WTC11 (cell line): ENCODE data around the gene TMEM97. TPM values are rescaled to one million over a fixed set of nuclear protein-coding genes. Genes with fewer than 3 reads are reported as not detected.

ENCODE experiments used
- ATF2 ChIP-seq: sonication (generic); formaldehyde crosslinking; IDR thresholded peaks from 2 replicates; pipeline ENCODE4 v1.8.1; 2022; ENCODE audit warnings: low read depth, missing genetic modification reagents, borderline replicate concordance
- CBFB ChIP-seq: sonication (generic); formaldehyde crosslinking; IDR thresholded peaks from 2 replicates; pipeline ENCODE4 v1.8.1; 2022; ENCODE audit warnings: mild to moderate bottlenecking, low read depth, missing genetic modification reagents
- CDX4 ChIP-seq: fragments of 250-450 bp; sonication (Bioruptor Pico); IDR thresholded peaks from 2 replicates; pipeline ENCODE4 v1.9.0; 2021; ENCODE audit warnings: moderate library complexity, mild to moderate bottlenecking, inconsistent platforms, borderline replicate concordance
- ELF4 ChIP-seq: sonication (generic); formaldehyde crosslinking; IDR thresholded peaks from 2 replicates; pipeline ENCODE4 v1.8.1; 2022; ENCODE audit warnings: low read depth, mild to moderate bottlenecking, moderate library complexity, missing genetic modification reagents
- EMX1 ChIP-seq: fragments of 250-450 bp; sonication (Bioruptor Pico); IDR thresholded peaks from 2 replicates; pipeline ENCODE4 v1.8.0; 2021; ENCODE audit warnings: mild to moderate bottlenecking
- FOXJ3 ChIP-seq: sonication (generic); formaldehyde crosslinking; IDR thresholded peaks from 2 replicates; pipeline ENCODE4 v1.9.0; 2021; ENCODE audit warnings: missing genetic modification reagents, mild to moderate bottlenecking, borderline replicate concordance
- FOXK1 ChIP-seq: sonication (generic); formaldehyde crosslinking; IDR thresholded peaks from 2 replicates; pipeline ENCODE4 v1.8.0; 2022; ENCODE audit warnings: mild to moderate bottlenecking, moderate library complexity, missing genetic modification reagents
- FOXP4 ChIP-seq: sonication (generic); formaldehyde crosslinking; IDR thresholded peaks from 2 replicates; pipeline ENCODE4 v1.8.0; 2022; ENCODE audit warnings: mild to moderate bottlenecking, missing genetic modification reagents
- HMGA2 ChIP-seq: fragments of 250-450 bp; sonication (Bioruptor Pico); IDR thresholded peaks from 2 replicates; pipeline ENCODE4 v1.4.0; 2021; ENCODE audit warnings: mild to moderate bottlenecking, moderate library complexity
- JAZF1 ChIP-seq: fragments of 250-450 bp; sonication (Bioruptor Pico); IDR thresholded peaks from 2 replicates; pipeline ENCODE4 v1.9.0; 2021; ENCODE audit warnings: moderate library complexity, mild to moderate bottlenecking, inconsistent platforms
- JUN ChIP-seq: sonication (generic); formaldehyde crosslinking; IDR thresholded peaks from 2 replicates; pipeline ENCODE4 v1.8.0; 2023; ENCODE audit warnings: mild to moderate bottlenecking, missing genetic modification reagents
- KAT7 ChIP-seq: sonication (generic); formaldehyde crosslinking; IDR thresholded peaks from 2 replicates; pipeline ENCODE4 v1.8.1; 2023; ENCODE audit warnings: missing genetic modification reagents, mild to moderate bottlenecking, borderline replicate concordance
- MXD4 ChIP-seq: fragments of 250-450 bp; sonication (Bioruptor Pico); IDR thresholded peaks from 2 replicates; pipeline ENCODE4 v1.8.0; 2021; ENCODE audit warnings: mild to moderate bottlenecking, moderate library complexity, borderline replicate concordance
- NFE2L1 ChIP-seq: sonication (generic); formaldehyde crosslinking; IDR thresholded peaks from 2 replicates; pipeline ENCODE4 v1.8.1; 2023; ENCODE audit warnings: missing genetic modification reagents
- SMAD4 ChIP-seq: sonication (generic); formaldehyde crosslinking; IDR thresholded peaks from 2 replicates; pipeline ENCODE4 v1.8.0; 2022; ENCODE audit warnings: mild to moderate bottlenecking, missing genetic modification reagents
- TCF7 ChIP-seq: sonication (generic); formaldehyde crosslinking; IDR thresholded peaks from 2 replicates; pipeline ENCODE4 v1.8.0; 2022; ENCODE audit warnings: mild to moderate bottlenecking, low read depth, missing genetic modification reagents, moderate library complexity
- TEAD1 ChIP-seq: sonication (generic); formaldehyde crosslinking; IDR thresholded peaks from 2 replicates; pipeline ENCODE4 v1.8.0; 2022; ENCODE audit warnings: mild to moderate bottlenecking, missing genetic modification reagents
- ZBTB21 ChIP-seq: sonication (generic); formaldehyde crosslinking; IDR thresholded peaks from 2 replicates; pipeline ENCODE4 v1.8.1; 2023; ENCODE audit warnings: mild to moderate bottlenecking, missing genetic modification reagents, borderline replicate concordance
- ZBTB43 ChIP-seq: sonication (generic); formaldehyde crosslinking; IDR thresholded peaks from 2 replicates; pipeline ENCODE4 v1.8.1; 2023; ENCODE audit warnings: mild to moderate bottlenecking, missing genetic modification reagents
- ZNF121 ChIP-seq: sonication (generic); formaldehyde crosslinking; IDR thresholded peaks from 2 replicates; pipeline ENCODE4 v1.8.0; 2023; ENCODE audit warnings: missing genetic modification reagents
- ZNF138 ChIP-seq: sonication (generic); formaldehyde crosslinking; conservative IDR thresholded peaks from 2 replicates; pipeline ENCODE4 v1.8.1; 2022; ENCODE audit warnings: mild to moderate bottlenecking, moderate library complexity, missing genetic modification reagents
- ZNF219 ChIP-seq: sonication (generic); formaldehyde crosslinking; IDR thresholded peaks from 2 replicates; pipeline ENCODE4 v1.8.0; 2023; ENCODE audit warnings: missing genetic modification reagents, mild to moderate bottlenecking, borderline replicate concordance
- ZNF232 ChIP-seq: sonication (generic); formaldehyde crosslinking; IDR thresholded peaks from 2 replicates; pipeline ENCODE4 v1.8.0; 2022; ENCODE audit warnings: mild to moderate bottlenecking, missing genetic modification reagents
- ZNF263 ChIP-seq: sonication (generic); formaldehyde crosslinking; IDR thresholded peaks from 2 replicates; pipeline ENCODE4 v1.8.1; 2022; ENCODE audit warnings: low read depth, mild to moderate bottlenecking, moderate library complexity, missing genetic modification reagents
- ZNF396 ChIP-seq: fragments of 250-450 bp; sonication (Bioruptor Pico); IDR thresholded peaks from 2 replicates; pipeline ENCODE4 v1.8.0; 2021; ENCODE audit warnings: mild to moderate bottlenecking, moderate library complexity, borderline replicate concordance
- total RNA-seq: library from RNA; stranded (reverse); gene quantifications from 3 replicates; pipeline ENCODE4 v1.2.3, GENCODE V29; 2021
- TF ChIP-seq, protein P1 (sequence below): fragments of 250-450 bp; sonication (Bioruptor Pico); IDR thresholded peaks from 2 replicates; pipeline ENCODE4 v1.9.0; 2021; ENCODE audit warnings: mild to moderate bottlenecking
- TF ChIP-seq, protein P2 (sequence below): sonication (generic); formaldehyde crosslinking; IDR thresholded peaks from 2 replicates; pipeline ENCODE4 v1.8.1; 2023; ENCODE audit warnings: mild to moderate bottlenecking, missing genetic modification reagents, borderline replicate concordance

Gene TMEM97
- total RNA-seq, 1 experiment from 2014 or later: 68.0 TPM

DNA sequence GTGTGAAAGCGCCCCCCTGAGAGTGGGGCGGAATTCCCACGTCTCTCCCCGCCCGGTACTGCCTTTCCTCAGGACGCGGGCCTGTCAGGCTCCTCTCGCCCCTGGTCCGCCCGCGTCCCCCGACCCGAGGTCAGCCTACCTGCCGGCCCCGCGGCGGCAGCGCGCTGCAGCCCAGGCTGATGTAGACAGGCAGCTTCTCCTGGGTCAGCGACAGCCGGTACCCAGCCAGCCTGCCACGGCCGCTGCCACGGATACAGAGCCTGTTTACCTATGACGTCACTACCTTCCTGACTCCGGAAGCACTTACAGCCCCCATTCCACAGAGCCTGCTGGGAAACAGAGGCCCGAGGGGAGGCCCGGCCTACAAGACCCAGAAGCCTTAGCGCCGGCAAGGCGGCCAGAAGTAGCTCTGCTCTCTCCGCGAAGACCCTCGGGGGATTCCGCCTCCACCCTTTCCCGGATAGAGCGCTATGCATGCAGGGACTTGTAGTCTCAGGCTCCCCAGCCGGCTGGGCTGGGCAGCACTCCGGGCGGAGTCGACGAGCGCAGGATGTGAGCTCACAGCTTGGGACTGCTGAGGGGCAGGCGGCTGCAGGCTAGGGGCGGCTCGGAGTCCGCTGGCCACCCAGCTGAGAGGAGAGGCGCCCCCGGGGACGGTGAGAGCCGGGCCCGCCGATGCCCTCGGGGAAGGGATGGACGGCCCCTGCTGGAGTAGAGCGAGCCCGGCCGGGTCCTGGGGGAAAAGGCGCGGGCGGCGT lies 16.4 kb downstream of the TMEM97 start, which contains the start of the genes IFT20 and TNFAIP1 (continued):
- TF ChIP-seq ATF2 (CRISPR knock-in tag) (peak; percentile 53; the same call in 1 of the 2 replicates), ZNF263 (no peak), KAT7 (no peak), ZNF396 (CRISPR knock-in tag) (no peak), JUN (CRISPR knock-in tag) (no peak), SMAD4 (no peak), NFE2L1 (no peak), ZNF219 (no peak), ELF4 (CRISPR knock-in tag) (no peak), EMX1 (CRISPR knock-in tag) (no peak), ZNF232 (CRISPR knock-in tag) (no peak; the same call in 1 of the 2 replicates), FOXJ3 (CRISPR knock-in tag) (no peak), ZBTB43 (CRISPR knock-in tag) (0 out of 2 replicates have a peak, but pooled peaks have one; percentile 33), HMGA2 (CRISPR knock-in tag) (peak; percentile 47; the same call in 1 of the 2 replicates), ZNF121 (CRISPR knock-in tag) (no peak), TCF7 (CRISPR knock-in tag) (no peak), FOXP4 (CRISPR knock-in tag) (peak; percentile 77; the same call in 1 of the 2 replicates), CBFB (CRISPR knock-in tag) (no peak), JAZF1 (CRISPR knock-in tag) (no peak), TEAD1 (CRISPR knock-in tag) (no peak), CDX4 (no peak), ZNF138 (CRISPR knock-in tag) (no peak), MXD4 (no peak), FOXK1 (CRISPR knock-in tag) (peak; percentile 100), ZBTB21 (peak; percentile 98)
- TF ChIP-seq, protein P1, sequence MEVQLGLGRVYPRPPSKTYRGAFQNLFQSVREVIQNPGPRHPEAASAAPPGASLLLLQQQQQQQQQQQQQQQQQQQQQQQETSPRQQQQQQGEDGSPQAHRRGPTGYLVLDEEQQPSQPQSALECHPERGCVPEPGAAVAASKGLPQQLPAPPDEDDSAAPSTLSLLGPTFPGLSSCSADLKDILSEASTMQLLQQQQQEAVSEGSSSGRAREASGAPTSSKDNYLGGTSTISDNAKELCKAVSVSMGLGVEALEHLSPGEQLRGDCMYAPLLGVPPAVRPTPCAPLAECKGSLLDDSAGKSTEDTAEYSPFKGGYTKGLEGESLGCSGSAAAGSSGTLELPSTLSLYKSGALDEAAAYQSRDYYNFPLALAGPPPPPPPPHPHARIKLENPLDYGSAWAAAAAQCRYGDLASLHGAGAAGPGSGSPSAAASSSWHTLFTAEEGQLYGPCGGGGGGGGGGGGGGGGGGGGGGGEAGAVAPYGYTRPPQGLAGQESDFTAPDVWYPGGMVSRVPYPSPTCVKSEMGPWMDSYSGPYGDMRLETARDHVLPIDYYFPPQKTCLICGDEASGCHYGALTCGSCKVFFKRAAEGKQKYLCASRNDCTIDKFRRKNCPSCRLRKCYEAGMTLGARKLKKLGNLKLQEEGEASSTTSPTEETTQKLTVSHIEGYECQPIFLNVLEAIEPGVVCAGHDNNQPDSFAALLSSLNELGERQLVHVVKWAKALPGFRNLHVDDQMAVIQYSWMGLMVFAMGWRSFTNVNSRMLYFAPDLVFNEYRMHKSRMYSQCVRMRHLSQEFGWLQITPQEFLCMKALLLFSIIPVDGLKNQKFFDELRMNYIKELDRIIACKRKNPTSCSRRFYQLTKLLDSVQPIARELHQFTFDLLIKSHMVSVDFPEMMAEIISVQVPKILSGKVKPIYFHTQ: no peak
- TF ChIP-seq, protein P2, sequence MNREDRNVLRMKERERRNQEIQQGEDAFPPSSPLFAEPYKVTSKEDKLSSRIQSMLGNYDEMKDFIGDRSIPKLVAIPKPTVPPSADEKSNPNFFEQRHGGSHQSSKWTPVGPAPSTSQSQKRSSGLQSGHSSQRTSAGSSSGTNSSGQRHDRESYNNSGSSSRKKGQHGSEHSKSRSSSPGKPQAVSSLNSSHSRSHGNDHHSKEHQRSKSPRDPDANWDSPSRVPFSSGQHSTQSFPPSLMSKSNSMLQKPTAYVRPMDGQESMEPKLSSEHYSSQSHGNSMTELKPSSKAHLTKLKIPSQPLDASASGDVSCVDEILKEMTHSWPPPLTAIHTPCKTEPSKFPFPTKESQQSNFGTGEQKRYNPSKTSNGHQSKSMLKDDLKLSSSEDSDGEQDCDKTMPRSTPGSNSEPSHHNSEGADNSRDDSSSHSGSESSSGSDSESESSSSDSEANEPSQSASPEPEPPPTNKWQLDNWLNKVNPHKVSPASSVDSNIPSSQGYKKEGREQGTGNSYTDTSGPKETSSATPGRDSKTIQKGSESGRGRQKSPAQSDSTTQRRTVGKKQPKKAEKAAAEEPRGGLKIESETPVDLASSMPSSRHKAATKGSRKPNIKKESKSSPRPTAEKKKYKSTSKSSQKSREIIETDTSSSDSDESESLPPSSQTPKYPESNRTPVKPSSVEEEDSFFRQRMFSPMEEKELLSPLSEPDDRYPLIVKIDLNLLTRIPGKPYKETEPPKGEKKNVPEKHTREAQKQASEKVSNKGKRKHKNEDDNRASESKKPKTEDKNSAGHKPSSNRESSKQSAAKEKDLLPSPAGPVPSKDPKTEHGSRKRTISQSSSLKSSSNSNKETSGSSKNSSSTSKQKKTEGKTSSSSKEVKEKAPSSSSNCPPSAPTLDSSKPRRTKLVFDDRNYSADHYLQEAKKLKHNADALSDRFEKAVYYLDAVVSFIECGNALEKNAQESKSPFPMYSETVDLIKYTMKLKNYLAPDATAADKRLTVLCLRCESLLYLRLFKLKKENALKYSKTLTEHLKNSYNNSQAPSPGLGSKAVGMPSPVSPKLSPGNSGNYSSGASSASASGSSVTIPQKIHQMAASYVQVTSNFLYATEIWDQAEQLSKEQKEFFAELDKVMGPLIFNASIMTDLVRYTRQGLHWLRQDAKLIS (CRISPR knock-in tag): no peak
